Choroid plexus epithelial cell (primary cell): ENCODE data around the gene TFB2M.

Source experiments
- DNase-seq: peaks from one replicate; pipeline ENCODE4 v3.0.0-alpha.2; 2010; ENCODE audit warnings: low read depth
- H3K4me3 ChIP-seq: 2 replicates; pipeline ENCODE4 v1.5.1; 2011; ENCODE audit warnings: low read depth, mild to moderate bottlenecking, control low read depth, low read length, moderate library complexity
- CTCF ChIP-seq: conservative IDR thresholded peaks from 2 replicates; pipeline ENCODE4 v1.5.1; 2011; ENCODE audit warnings: low read depth, mild to moderate bottlenecking, control low read depth, inconsistent platforms, low read length, moderate library complexity

Gene TFB2M

GRCh38 chr1:246510147-246511030, 55.7 kb downstream of the TFB2M start:
- no peak for TF ChIP-seq CTCF
- no peak overlapping the region for H3K4me3 ChIP-seq
- no peak for DNase-seq

GRCh38 chr1:246508897-246509688, 57.0 kb downstream of the TFB2M start:
- no peak overlapping the region for H3K4me3 ChIP-seq
- no peak for TF ChIP-seq CTCF
- no peak for DNase-seq

- peak; percentile 72 for DNase-seq
- peak; percentile 24 for TF ChIP-seq CTCF
- peak within 1 kb of the TSS; percentile 97 for H3K4me3 ChIP-seq
Measured at GRCh38 chr1:246506674-246507481, 59.2 kb downstream of the TFB2M start, which contains the start of gene SMYD3. Gene SMYD3, minus strand, starts transcription at chr1:246507279.

GRCh38 chr1:246506367-246506673, 59.7 kb downstream of the TFB2M start:
- DNase-seq = no peak
- no peak for TF ChIP-seq CTCF

GRCh38 chr1:246503341-246503740, 62.7 kb downstream of the TFB2M start:
- DNase-seq = peak; percentile 7
- no peak for TF ChIP-seq CTCF
- no peak overlapping the region for H3K4me3 ChIP-seq

More at GRCh38 chr1:246506367-246506673, 59.7 kb downstream of the TFB2M start:
- peak overlapping the region; percentile 97 for H3K4me3 ChIP-seq

- TF ChIP-seq CTCF = peak; percentile 64
- no peak overlapping the region for H3K4me3 ChIP-seq
- DNase-seq = peak; percentile 90
Measured at GRCh38 chr1:246497331-246497915, 68.6 kb downstream of the TFB2M start.
